DMS 273 treated with DMSO at 0.1 percent for 48 hours (cell line): Measurements from ENCODE around the gene PRCD.

Experiments used
- DNase-seq: peaks from one replicate; lab custom pipeline; 2025; lab: John Stamatoyannopoulos, UW

The PRCD gene

GRCh38 chr17:76540381-76541300, 797 bp downstream of the PRCD start:
- DNase-seq = peak; percentile 98

- DNase-seq = peak; percentile 36
Measured at GRCh38 chr17:76541739-76542454, 2.1 kb downstream of the PRCD start.

- DNase-seq = no peak
Measured at GRCh38 chr17:76542566-76542971, 2.7 kb downstream of the PRCD start.

- DNase-seq = no peak
Measured at GRCh38 chr17:76542984-76543383, 3.1 kb downstream of the PRCD start.

GRCh38 chr17:76543482-76543825, 3.6 kb downstream of the PRCD start:
- no peak for DNase-seq

- DNase-seq = no peak
Measured at GRCh38 chr17:76543826-76544545, 4.1 kb downstream of the PRCD start.

GRCh38 chr17:76544546-76545365, 4.9 kb downstream of the PRCD start:
- DNase-seq = no peak

GRCh38 chr17:76545918-76546555, 6.2 kb downstream of the PRCD start:
- no peak for DNase-seq

GRCh38 chr17:76546556-76547182, 6.8 kb downstream of the PRCD start:
- DNase-seq = no peak

- peak; percentile 56 for DNase-seq
Measured at GRCh38 chr17:76547183-76547641, 7.4 kb downstream of the PRCD start.

- DNase-seq = no peak
Measured at GRCh38 chr17:76547642-76548202, 7.9 kb downstream of the PRCD start.

- DNase-seq = no peak
Measured at GRCh38 chr17:76548378-76549214, 8.8 kb downstream of the PRCD start.

- DNase-seq = no peak
Measured at GRCh38 chr17:76549215-76549518, 9.3 kb downstream of the PRCD start.

GRCh38 chr17:76549539-76549938, 9.7 kb downstream of the PRCD start:
- no peak for DNase-seq

- no peak for DNase-seq
Measured at GRCh38 chr17:76550712-76551615, 11.1 kb downstream of the PRCD start.

- DNase-seq = no peak
Measured at GRCh38 chr17:76551685-76552084, 11.8 kb downstream of the PRCD start.

GRCh38 chr17:76553178-76553908, 13.5 kb downstream of the PRCD start:
- DNase-seq = no peak

GRCh38 chr17:76554131-76554530, 14.3 kb downstream of the PRCD start:
- DNase-seq = peak; percentile 57
